ENCODE results near the gene C16orf95.

DNA sequence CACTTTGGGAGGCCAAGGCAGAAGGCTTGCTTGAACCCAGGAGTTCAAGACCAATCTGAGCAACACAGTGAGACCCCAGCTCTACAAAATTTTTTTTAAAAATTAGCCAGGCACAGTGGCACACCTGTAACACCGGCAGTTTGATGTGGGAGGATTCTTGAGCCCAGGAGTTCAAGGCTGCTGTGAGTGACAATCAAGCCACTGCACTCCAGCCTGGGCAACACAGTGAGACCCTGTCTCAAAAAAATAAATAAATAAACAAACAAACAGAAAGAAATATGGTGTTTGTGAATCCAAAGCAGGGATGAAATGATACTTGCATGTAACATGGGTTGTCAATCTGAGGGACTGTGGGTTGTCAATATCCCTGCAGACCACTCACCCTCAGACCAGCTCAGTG is 49.7 kb upstream of the C16orf95 start:
- TF ChIP-seq, protein P1, sequence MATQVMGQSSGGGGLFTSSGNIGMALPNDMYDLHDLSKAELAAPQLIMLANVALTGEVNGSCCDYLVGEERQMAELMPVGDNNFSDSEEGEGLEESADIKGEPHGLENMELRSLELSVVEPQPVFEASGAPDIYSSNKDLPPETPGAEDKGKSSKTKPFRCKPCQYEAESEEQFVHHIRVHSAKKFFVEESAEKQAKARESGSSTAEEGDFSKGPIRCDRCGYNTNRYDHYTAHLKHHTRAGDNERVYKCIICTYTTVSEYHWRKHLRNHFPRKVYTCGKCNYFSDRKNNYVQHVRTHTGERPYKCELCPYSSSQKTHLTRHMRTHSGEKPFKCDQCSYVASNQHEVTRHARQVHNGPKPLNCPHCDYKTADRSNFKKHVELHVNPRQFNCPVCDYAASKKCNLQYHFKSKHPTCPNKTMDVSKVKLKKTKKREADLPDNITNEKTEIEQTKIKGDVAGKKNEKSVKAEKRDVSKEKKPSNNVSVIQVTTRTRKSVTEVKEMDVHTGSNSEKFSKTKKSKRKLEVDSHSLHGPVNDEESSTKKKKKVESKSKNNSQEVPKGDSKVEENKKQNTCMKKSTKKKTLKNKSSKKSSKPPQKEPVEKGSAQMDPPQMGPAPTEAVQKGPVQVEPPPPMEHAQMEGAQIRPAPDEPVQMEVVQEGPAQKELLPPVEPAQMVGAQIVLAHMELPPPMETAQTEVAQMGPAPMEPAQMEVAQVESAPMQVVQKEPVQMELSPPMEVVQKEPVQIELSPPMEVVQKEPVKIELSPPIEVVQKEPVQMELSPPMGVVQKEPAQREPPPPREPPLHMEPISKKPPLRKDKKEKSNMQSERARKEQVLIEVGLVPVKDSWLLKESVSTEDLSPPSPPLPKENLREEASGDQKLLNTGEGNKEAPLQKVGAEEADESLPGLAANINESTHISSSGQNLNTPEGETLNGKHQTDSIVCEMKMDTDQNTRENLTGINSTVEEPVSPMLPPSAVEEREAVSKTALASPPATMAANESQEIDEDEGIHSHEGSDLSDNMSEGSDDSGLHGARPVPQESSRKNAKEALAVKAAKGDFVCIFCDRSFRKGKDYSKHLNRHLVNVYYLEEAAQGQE (IDR thresholded peaks at IDR 0.05; ENCODE audit: insufficient read depth in 1 of 2, low read depth in 2 of 2, low read length in 1 of 2) = no peak
- TF ChIP-seq, protein P2, sequence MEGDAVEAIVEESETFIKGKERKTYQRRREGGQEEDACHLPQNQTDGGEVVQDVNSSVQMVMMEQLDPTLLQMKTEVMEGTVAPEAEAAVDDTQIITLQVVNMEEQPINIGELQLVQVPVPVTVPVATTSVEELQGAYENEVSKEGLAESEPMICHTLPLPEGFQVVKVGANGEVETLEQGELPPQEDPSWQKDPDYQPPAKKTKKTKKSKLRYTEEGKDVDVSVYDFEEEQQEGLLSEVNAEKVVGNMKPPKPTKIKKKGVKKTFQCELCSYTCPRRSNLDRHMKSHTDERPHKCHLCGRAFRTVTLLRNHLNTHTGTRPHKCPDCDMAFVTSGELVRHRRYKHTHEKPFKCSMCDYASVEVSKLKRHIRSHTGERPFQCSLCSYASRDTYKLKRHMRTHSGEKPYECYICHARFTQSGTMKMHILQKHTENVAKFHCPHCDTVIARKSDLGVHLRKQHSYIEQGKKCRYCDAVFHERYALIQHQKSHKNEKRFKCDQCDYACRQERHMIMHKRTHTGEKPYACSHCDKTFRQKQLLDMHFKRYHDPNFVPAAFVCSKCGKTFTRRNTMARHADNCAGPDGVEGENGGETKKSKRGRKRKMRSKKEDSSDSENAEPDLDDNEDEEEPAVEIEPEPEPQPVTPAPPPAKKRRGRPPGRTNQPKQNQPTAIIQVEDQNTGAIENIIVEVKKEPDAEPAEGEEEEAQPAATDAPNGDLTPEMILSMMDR (IDR thresholded peaks at IDR 0.05) = no peak
- TF ChIP-seq SIN3A (IDR thresholded peaks at IDR 0.05; ENCODE audit: borderline replicate concordance, insufficient read depth, low read depth, low read length) = no peak
